Muscle of back (tissue), 11 donors: Measurements from ENCODE around the gene FAM169A. TPM values are rescaled to one million over a fixed set of nuclear protein-coding genes. Genes with fewer than 3 reads are reported as not detected.
"Not testable (repeated sequence)": the region's sequence is repeated elsewhere in the genome, so short reads cannot be mapped to it uniquely, and the experiment has no call there.

Experiments used
- DNase-seq, 3 donors: peaks; one replicate each; pipeline versions ENCODE4 v3.0.0 to v3.0.0-alpha.2; 2013
- polyA plus RNA-seq, 10 donors: library from polyadenylated mRNA; unstranded; fragments of 120-200 nt; gene quantifications; one replicate each; pipeline ENCODE4 v1.2.1, GENCODE V29; 2013; ENCODE audit not compliant: insufficient read length in 10 of 10

FAM169A gene
- polyA plus RNA-seq, 10 donors = 0.69 to 2.2 (median 0.97) TPM

DNA sequence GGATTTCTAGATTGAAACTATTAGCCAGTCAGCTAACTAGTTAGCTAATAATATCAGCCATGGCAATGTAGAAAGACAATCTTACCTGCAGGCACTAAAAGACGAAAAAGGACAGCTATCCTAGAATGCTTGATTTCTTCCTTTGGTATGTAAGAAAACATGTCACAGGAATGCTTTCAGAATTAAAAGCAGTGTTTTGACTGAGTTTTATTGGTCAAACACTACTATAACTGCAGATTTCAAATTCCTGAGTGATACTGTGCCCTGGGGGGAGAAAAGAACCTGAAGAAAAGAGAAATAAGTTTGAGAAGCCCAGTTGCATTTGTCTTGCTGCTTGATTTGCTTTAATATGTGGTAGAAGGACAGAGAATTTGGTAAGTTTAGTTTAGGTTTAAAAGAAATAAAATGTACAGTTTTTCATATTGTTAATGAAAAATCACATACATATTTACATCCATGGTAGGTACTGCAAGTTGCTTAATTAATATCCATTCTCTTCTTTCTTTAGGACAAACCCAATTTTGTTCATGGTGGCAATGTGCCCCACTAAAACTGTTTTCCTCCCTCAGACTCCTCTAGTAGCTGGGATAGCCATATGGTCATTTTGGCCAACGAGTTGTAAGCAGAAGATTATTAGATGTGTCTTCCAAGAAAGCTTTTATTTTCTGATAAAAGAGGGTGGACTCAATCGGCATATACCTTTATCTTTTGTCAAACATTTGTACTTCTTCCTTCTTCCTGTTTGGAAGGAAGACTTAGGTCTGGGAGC is 4.3 kb upstream of the FAM169A start:
- no peak for DNase-seq

DNA sequence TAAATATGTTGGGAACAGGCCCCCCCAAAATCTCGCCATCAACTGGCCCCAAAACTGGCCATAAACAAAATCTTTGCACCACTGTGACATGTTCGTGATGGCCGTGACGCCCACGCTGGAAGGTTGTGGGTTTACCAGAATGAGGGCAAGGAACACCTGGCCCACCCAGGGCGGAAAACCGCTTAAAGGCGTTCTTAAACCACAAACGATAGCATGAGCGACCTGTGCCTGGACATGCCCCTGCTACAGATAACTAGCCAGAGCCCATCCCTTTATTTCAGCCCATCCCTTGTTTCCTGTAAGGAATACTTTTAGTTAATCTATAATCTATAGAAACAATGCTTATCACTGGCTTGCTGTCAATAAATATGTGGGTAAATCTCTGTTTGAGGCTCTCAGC is 3.2 kb upstream of the FAM169A start:
- DNase-seq = not testable (repeated sequence)

DNA sequence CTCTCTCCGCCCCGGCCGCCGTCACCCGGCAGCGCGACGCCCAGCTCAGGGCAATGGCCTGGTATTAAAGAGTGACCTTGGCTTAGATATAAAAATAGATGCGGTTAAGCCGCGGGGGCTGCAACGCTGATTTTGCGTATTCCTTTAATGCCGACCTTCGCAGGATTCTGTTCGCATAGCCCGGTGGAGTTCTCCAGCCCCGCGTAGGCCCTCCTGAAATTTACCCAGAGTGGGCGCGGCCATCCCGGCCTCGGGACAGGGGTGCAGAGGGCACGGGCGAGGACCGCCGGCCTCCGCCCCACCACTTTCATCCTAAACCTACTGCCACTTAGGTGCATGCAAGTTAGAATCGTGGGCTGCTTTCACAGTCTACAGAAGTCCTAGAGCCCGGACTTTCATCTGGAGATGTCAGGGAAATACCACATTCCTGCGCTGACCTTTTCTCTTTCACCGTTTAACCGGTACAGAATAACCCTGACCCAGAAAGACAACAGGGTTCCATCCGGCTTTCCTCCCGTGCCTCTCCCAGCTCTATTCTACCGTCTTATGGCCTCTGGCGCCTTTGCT is 492 bp upstream of the FAM169A start:
- peak in 2 of 3 donors; percentile 2 to 21 for DNase-seq

DNA sequence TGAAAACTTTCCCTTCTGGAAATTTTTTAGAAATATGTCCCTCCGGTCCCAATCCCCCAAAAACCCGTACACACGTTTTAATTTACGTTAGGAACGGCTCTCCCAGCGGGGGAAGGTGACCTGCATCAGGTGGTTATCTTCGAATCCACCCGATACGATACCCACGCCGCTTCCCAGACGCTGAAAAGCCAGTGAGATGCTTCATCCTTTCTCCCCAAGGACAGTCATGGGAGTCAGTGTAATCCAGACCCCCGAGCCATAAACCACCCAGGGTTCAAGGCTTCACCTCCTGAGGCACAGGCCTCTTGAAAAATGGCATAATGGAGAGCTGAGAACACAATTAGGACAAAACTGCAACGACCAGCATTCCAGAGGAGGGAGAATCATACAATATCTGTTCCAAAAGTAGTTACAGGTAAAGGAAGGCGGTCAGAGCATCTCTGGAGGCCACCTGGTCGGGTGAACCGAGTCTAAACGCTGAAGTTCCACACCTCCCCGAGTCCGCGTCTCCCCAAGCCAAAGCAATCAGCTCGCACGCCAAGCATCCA is 857 bp downstream of the FAM169A start:
- DNase-seq = peak in 2 of 3 donors; percentile 6 to 13

DNA sequence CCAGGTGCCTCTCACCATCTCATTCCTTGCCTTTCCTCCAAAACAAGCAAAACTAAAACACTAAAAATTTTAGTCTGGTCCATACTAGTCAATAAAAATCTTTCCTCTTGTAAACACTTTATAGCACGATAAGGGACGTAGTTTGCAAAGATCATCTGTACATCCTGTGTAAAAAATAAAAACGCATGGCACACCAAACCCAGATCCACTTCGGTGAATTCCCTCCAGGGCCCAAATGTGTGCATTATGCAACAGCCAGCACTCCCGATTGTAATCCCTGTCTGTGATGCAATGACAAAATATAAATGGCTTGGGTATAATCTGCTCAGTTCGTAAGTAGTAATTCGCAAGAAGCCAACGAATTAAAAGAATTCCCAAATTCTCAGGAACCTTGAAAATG is 1.4 kb downstream of the FAM169A start:
- peak in 1 of 3 donors; percentile 4 for DNase-seq

DNA sequence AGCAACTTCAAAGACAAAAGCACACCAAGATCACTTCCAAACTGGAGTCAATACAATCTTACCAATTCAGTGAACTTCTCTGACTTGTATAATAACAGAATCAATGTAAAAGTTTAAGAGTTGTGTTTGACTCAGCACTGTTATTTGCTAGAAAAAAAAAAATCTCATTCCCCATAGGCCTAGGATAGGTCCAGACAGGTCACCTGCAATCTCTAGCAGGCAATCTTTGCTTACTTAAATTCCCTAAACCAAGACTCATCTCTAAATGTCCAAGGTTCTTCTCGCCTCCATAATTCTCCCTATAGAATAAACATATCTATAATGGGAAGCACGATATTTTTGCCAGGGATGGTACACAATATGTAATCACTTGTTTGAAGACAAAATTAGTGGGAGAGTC is 2.5 kb downstream of the FAM169A start:
- DNase-seq = no peak

DNA sequence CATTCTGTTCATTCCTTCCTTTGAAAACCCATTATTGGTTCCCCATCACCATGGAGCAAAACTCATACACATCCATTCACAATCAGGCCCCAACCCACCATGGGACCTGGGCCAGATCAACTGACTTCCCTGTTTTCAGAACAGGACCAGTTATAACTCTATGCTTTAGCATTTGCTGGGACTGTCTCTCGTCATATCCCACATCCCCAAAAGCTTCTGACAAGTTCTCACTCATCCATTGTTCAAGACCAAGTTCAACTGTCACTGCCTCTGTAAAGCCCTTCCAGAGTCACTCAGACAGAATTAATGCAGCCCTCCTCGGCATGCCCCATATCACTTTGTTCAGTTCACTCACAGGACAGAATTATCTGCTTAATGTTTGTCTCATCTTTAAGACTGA is 4.0 kb downstream of the FAM169A start:
- no peak for DNase-seq

DNA sequence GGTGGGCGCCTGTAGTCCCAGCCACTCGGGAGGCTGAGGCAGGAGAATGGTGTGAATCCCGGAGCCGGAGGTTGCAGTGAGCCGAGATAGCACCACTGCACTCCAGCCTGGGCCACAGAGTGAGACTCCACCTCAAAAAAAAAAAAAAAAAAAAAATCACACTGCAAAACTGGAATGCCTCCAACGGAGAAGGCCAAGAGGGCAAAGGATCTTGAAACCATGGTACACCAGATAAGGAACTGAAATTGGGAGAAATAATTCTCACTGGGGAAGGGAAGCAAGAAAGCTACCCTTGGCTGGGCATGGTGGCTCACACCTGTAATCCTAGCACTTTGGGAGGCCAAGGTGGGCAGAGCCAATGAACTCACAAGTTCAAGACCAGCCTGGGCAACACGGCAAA is 9.2 kb downstream of the FAM169A start:
- DNase-seq = not testable (repeated sequence)

DNA sequence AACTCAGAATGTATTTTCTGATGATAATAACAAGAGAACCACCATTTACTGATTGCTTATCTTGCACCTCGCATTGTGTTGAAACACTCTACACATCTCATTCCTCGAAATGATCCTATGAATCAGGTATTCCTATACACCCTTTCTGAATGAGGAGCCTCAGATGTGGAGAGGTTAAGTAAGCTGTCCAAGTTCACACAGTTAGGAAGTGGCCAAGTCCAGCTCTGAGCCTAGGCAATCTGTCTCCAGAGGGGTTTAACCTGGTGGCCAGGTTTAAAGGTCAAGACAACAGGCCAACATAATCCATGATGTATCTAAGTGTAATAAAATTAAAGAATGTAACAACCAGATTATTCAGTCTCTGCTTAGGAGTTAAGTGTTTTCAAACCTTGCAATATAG is 12.9 kb downstream of the FAM169A start:
- DNase-seq = no peak

DNA sequence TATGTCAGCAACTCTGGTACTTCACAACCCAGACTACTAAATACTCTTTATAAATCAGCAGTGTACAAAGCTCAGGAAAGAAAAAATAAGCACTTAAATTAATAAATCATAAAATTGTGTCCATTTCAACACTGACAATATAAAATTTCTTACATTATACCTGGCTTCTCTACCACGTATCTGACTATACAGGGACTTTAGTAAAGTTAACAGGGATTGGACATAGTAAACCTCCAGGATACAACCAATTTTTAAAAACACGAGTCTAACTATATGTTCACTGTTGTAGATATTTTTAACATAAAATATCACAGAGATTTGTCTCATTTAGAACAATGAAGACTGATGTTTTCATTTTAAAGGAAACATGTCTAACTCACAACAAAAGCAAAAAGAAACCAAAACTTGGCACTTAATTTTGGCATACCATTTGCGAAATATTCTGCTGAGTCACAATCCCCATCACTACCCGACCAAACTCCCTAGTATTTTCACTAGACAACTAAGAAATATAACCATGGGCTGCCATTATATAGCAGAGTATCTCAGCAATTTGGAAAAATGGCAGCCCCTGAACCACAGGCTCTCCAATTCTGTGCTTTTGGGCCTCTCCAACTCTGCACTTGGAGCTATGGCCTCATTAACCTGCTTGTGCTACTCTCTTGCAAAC is 14.4 kb downstream of the FAM169A start:
- DNase-seq = no peak

DNA sequence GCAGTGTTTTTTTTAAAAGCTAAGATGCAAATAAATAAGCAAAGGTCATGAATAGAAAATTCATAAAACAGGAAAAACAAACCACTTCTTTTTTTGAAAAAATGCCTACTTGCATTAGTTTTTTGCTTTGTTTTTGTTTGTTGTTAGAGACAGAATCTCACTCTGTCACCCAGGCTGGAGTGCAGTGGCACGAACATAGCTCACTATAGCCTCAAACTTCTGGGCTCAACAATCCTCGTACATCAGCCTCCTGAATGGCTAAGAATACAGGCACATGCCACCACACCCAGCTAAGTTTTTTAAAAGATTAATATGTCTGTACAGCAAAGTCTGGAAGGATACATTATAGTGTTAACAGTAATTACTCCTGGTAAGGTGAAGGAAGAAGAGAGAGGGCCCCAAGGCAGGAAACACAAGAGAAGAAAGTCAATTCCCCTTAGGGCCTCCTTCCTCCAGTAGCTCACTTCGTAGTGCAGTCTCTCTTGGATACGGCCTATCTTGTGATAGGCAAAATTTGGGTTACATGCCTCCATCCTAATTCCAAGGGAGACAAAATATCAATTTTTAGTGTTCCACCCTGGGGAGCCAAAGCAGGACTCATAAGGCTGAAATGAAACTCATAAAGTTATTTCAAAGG is 15.3 kb downstream of the FAM169A start:
- DNase-seq = no peak

DNA sequence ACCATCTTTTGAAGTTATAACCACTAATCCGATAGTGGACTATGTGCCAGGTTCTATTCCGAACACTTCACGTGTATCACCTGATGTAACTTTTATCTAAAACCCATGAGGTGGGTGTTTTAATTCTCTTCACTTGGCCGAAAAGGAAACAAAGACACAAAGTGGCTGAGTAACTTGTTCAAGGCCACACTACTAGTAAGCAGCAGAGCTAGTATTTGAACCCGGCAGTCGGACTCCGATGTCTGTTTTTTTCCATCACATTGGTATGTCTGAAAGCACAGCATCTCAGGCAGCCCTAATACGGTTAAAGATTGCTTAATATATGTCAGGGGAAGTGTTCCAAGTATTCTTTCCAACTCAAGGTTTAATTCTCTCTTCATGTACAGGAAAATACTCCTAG is 16.2 kb downstream of the FAM169A start:
- DNase-seq = no peak

DNA sequence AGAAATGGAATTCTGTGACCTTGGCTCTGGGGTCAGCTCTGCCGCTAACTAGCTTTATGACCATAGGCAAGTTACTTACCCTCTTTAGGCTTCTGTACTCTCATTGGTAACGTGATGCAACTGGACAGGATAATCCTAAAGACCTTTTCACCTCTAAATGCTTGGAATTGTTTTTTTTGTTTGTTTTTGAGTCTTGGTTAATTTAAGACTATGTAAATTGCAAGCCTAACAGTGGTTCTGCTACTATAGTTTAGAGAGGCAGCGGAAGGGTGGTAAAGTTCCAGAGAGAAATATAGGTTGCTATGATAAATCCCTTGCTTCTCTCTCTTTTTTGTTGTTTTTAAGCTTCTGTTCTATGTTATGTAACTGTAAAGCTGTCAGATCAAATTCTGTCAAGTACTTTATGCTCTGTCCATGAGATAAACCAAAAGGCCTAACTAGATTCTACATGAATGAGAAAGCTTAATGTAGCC is 17.6 kb downstream of the FAM169A start:
- no peak for DNase-seq

DNA sequence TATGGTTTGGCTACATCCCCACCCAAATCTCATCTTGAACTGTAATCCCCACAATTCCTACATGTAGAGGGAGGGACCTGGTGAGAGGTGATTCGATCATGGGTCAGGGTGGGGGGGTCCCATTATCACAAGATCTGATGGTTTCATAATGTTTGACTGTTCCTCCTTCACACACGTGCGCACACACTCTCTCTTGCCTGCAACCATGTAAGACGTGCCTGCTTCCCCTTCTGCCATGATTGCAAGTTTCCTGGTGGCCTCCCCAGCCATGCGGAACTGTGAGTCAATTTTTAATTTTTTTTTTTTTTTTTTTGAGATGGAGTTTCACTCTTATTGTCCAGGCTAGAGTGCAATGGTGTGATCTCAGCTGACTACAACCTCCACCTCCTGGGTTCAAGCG is 27.0 kb downstream of the FAM169A start:
- no peak for DNase-seq

DNA sequence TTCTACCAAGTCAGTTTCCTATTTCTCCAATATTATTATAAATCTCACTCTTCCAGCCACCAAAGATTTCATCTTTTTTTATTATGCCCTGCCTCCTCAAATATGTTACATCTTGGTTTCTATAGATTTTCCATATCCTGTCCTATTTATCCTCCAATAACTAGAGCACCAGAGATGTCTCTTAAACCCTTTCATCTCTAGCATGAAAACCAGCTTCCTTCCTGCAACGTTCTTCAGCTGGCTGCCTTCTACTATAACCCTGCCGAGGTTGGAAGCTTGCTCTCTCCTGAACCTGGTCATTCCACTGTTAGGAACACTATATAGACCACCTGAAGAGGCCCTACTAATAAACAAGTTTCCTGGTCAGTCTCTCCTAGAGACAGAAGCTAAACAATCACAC is 27.9 kb downstream of the FAM169A start:
- no peak for DNase-seq

DNA sequence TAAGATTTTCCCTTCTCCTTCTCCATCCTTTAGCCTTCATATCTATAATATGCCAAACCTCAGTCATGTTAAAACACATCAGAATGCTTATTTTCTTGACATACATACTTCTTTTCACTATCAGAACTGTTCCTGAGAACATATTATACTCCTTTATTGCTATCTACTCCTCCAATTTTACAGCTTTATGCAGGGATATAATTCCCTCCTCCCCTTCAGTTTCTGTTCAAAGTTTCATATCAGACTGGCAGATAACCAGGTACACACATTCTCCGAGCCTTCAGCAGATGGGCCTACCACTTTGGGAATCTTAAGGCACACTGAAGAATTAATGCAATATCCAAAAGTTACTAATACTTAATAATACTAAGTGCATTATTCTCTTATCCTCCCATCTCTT is 29.1 kb downstream of the FAM169A start:
- DNase-seq = no peak

DNA sequence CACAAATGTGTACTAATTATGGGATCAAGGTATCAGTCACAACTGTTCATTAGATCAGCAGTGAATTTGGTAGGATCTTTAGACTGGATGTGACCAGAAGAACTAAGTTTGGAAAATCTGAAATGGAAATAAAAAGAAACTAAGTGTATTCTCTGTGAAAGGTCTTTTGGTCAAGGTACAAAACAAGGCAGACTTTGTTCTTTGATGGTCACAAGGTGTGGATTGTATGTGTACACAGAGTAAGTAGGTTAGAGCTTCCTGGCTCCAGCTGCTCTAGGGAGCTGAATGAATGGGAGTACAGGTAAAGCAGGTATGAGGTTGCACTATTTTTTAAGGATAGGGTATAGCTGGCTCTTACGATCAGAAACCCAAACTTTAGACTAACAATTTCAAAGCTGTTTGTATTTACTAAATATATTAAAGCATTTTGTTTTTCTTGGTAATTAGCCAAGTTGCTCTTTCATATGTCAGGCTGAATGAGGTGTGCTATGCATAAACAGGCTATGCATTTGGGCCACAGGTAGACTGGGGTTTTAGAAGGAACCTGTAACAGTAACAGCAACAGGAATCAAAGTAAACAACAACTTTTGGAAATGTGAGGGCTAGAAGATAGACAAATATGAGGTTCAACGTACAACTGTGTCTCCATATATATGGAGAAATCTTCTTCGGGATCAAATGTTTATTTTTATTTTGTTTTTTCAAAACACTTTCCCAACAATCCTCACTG is 32.5 kb downstream of the FAM169A start:
- DNase-seq = no peak

DNA sequence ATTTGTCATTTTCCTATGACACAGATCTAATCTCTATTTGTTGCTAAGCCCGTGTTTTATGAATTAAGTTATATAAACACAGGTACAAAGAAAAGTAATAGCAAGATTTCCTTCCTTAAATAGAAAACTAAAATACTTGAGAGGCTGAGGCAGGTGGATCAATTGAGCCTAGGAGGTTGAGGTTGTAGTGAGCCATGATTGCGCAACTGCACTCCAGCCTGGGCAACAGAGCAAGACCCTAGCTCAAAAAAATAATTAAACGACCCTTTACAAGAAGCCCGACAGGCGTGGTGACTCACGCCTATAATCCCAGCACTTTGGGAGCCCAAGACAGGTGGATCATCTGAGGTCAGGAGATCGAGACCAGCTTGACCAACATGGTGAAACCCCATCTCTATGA is 36.8 kb downstream of the FAM169A start:
- DNase-seq = no peak

DNA sequence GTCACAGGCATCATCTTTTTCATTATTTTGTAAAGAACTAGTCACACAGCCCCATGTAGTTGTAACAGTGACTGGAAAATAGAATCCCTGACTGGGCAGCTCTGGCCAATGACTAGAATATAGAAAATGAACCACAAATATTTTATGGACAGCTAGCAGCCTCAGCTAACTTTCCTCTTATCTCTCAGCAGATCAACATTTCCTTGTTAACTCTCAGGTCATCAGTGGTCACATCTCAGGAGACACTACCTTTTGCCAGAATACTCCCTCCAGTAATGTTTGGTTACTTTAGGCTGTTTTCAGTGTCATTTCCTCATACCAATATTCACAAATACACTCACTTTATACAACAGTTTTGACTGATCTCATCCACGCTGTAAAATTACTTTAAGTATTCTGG is 43.9 kb downstream of the FAM169A start:
- no peak for DNase-seq

DNA sequence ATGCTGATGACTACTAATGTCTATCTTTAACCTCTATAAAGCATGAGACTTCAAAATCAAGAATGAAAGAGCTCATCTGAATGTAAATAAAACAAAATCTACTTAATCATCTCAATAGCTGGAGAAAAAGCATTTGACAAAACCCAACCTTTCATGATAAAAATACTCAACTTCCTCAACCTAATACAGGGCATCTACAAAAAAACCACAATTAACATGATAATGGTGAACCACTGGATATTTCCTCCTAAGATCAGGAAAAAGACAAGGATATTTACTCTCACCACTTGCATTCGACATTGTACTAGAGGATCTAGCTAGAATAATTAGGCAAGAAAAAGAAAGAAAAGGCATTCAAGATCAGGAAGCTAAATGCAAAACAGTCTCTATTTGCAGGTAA is 49.3 kb downstream of the FAM169A start:
- no peak for DNase-seq

DNA sequence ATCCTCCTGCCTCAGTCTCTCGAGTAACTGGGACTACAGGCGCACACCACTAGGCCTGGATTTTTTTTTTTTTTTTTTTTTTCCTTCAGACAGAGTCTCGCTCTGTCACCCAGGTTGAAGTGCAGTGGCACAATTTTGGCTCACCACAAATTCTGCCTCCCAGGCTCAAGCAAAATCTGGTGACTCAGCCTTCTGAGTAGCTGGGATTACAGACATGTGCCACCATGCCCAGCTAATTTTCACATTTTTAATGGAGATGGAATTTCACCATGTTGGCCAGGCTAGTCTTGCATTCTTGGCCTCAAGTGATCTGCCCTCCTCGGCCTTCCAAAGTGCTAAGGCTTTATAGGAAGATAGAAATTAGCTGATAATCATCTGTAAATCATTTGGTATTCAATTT is 55.3 kb downstream of the FAM169A start:
- no peak for DNase-seq

DNA sequence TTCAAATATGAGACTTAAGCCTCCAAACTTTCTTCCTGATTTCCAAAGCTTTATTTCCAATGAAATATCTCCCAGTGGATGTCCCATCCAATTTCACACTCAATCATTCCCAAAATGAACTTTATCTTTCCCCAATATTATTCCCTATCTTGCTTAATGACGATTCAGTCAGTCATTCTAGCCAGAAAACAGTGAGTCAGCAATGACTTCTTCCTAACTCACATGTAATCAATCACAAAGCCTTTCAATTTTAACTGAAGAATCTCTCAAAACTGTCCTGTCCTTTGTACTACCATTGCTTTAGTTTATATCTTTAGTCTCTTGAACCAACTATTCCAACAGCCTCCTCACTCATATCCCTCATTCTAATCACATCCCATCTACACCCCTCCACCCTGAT is 64.2 kb downstream of the FAM169A start:
- DNase-seq = no peak
